Astrocyte of the hippocampus (primary cell): Measurements from ENCODE around the gene TRAPPC8.
"Not testable (repeated sequence)": the region's sequence is repeated elsewhere in the genome, so short reads cannot be mapped to it uniquely, and the experiment has no call there.

ENCODE experiments used
- DNase-seq: peaks from one replicate; pipeline ENCODE4 v3.0.0; 2011; ENCODE audit warnings: low read depth, low spot score

Gene TRAPPC8

GRCh38 chr18:31942999-31943877 lies at the start of gene TRAPPC8:
TSS of gene TRAPPC8 (minus strand) at chr18:31943128. CDS start at chr18:31942764, 364 bp downstream.
- peak; percentile 99 for DNase-seq

GRCh38 chr18:31990823-31991222 lies 47.9 kb upstream of the TRAPPC8 start:
- no peak for DNase-seq

- DNase-seq: no peak
Measured at GRCh38 chr18:31983976-31984375, 41.0 kb upstream of the TRAPPC8 start.

GRCh38 chr18:31983020-31983419 lies 40.1 kb upstream of the TRAPPC8 start:
- no peak for DNase-seq

- DNase-seq: no peak
Measured at GRCh38 chr18:31980863-31981262, 37.9 kb upstream of the TRAPPC8 start.

- no peak for DNase-seq
Measured at GRCh38 chr18:31979714-31980113, 36.8 kb upstream of the TRAPPC8 start.

- no peak for DNase-seq
Measured at GRCh38 chr18:31978616-31979015, 35.7 kb upstream of the TRAPPC8 start.

GRCh38 chr18:31977270-31977872 lies 34.4 kb upstream of the TRAPPC8 start:
- peak; percentile 52 for DNase-seq

- DNase-seq: no peak
Measured at GRCh38 chr18:31976242-31976641, 33.3 kb upstream of the TRAPPC8 start.

GRCh38 chr18:31973929-31974546 lies 31.1 kb upstream of the TRAPPC8 start:
- no peak for DNase-seq

- DNase-seq: no peak
Measured at GRCh38 chr18:31970617-31971016, 27.7 kb upstream of the TRAPPC8 start.

GRCh38 chr18:31965316-31965970 lies 22.5 kb upstream of the TRAPPC8 start:
- no peak for DNase-seq

GRCh38 chr18:31957728-31958127 lies 14.8 kb upstream of the TRAPPC8 start:
- DNase-seq: no peak

GRCh38 chr18:31954349-31954748 lies 11.4 kb upstream of the TRAPPC8 start:
- no peak for DNase-seq

- DNase-seq: not testable (repeated sequence)
Measured at GRCh38 chr18:31953699-31954098, 10.8 kb upstream of the TRAPPC8 start.

GRCh38 chr18:31952223-31952622 lies 9.3 kb upstream of the TRAPPC8 start:
- DNase-seq: no peak

- DNase-seq: no peak
Measured at GRCh38 chr18:31950583-31950982, 7.7 kb upstream of the TRAPPC8 start.

GRCh38 chr18:31948349-31948748 lies 5.4 kb upstream of the TRAPPC8 start:
- not testable (repeated sequence) for DNase-seq

- DNase-seq: no peak
Measured at GRCh38 chr18:31946305-31947046, 3.5 kb upstream of the TRAPPC8 start.

GRCh38 chr18:31943878-31944816 lies 1.2 kb upstream of the TRAPPC8 start:
- DNase-seq: no peak
